K562 (cell line): ENCODE results near the gene NADSYN1. TPM values are rescaled to one million over a fixed set of nuclear protein-coding genes. Genes with fewer than 3 reads are reported as not detected.

ENCODE experiments used
- ATAC-seq: fragments of 200-7000 bp; cut with Tn5 transposase; 3 replicates; pipeline ENCODE4 v1.9.1; 2020; ENCODE audit warnings: moderate library complexity
- BruUV-seq: library from RNA; stranded (reverse); fragments of 400-500 nt; replicated peaks from 2 replicates; lab custom pipeline; 2021; lab: Mats Ljungman, UMichigan
- CTCF ChIA-PET: fragments of 300-600 bp; formaldehyde crosslinking; extraction: SDS; loops from one replicate; lab custom pipeline; 2021; ENCODE audit warnings: low intra/inter-chr PET ratio; lab: Yijun Ruan, JAX
- POLR2A ChIA-PET: fragments of 300-600, 350-650 bp; sonication (Branson Sonifier 250); formaldehyde crosslinking; extraction: SDS; loops from one replicate; lab custom pipeline; 2021; ENCODE audit warnings: antibody characterized with exemption, inconsistent platforms; lab: Yijun Ruan, JAX
- DNase-seq, 4 experiments: peaks; one replicate each; pipeline versions ENCODE4 v3.0.0 to v3.0.0-alpha.2; 2011 to 2018; ENCODE audit warnings: low spot score in 3 of 4, mixed read lengths in 3 of 4; ENCODE audit errors: extremely low read depth in 1 of 4
- FAIRE-seq: peaks from 2 replicates; lab custom pipeline; 2011; peaks lifted over from hg19 to GRCh38; lab: Jason Lieb, UNC
- H2AFZ ChIP-seq: 2 replicates; pipeline ENCODE4 v1.6.0; 2011; ENCODE audit warnings: low read depth, low read length, control low read depth, inconsistent platforms
- H3K27ac ChIP-seq: fragments of 200-600 bp; 3 replicates; pipeline ENCODE4 v1.8.0; 2011; ENCODE audit warnings: low read depth, mild to moderate bottlenecking, control low read depth, inconsistent platforms, low read length, moderate library complexity, mixed read lengths; ENCODE audit errors: extremely low read depth
- H3K27me3 ChIP-seq, 2 experiments: fragments of 300-600 bp in 1 of 2; 2 replicates in 1 of 2; 3 replicates in 1 of 2; pipeline versions ENCODE4 v1.6.0 to v1.8.0; 2011; ENCODE audit warnings: inconsistent platforms in 2 of 2, low read length in 2 of 2, mild to moderate bottlenecking in 1 of 2, mixed read lengths in 1 of 2, moderate library complexity in 1 of 2; ENCODE audit not compliant: control insufficient read depth in 2 of 2, insufficient read depth in 2 of 2
- H3K36me3 ChIP-seq: fragments of 300-600 bp; 3 replicates; pipeline ENCODE4 v1.8.0; 2011; ENCODE audit warnings: mild to moderate bottlenecking, low read length, inconsistent platforms; ENCODE audit not compliant: control insufficient read depth, insufficient read depth
- H3K4me1 ChIP-seq, 2 experiments: fragments of 200-600 bp in 1 of 2; replicated peaks in 1 of 2; 2 replicates in 1 of 2; 3 replicates in 1 of 2; pipeline versions ENCODE4 v1.5.1 to v1.8.0; 2011; ENCODE audit warnings: inconsistent platforms in 2 of 2, low read length in 2 of 2, mild to moderate bottlenecking in 1 of 2, mixed read lengths in 1 of 2, moderate library complexity in 1 of 2; ENCODE audit not compliant: control insufficient read depth in 2 of 2, insufficient read depth in 2 of 2
- H3K4me2 ChIP-seq: 2 replicates; pipeline ENCODE4 v1.6.1; 2011; ENCODE audit warnings: low read length, control low read depth, inconsistent platforms, mixed read lengths; ENCODE audit not compliant: insufficient read depth
- H3K4me3 ChIP-seq: fragments of 200-600 bp; sonication (generic), shearing (Covaris generic); 2 replicates; pipeline ENCODE4 v1.5.1; 2016; ENCODE audit warnings: control low read depth, inconsistent platforms
- H3K79me2 ChIP-seq: fragments of 200-600 bp; 3 replicates; pipeline ENCODE4 v1.8.0; 2011; ENCODE audit warnings: low read length, inconsistent platforms; ENCODE audit not compliant: control insufficient read depth, insufficient read depth
- H3K9ac ChIP-seq, 2 experiments: 2 replicates each; pipeline versions ENCODE4 v1.6.0 to v1.6.1; 2011; ENCODE audit warnings: low read depth in 2 of 2, low read length in 2 of 2, control low read depth in 1 of 2, inconsistent platforms in 1 of 2, mild to moderate bottlenecking in 1 of 2, mixed read lengths in 1 of 2; ENCODE audit not compliant: insufficient read depth in 1 of 2
- H3K9me1 ChIP-seq: one replicate; pipeline ENCODE4 v1.6.0; 2011; ENCODE audit warnings: inconsistent platforms, mild to moderate bottlenecking, low read length, moderate library complexity; ENCODE audit not compliant: control insufficient read depth, insufficient read depth
- H3K9me3 ChIP-seq: replicated peaks from 2 replicates; pipeline ENCODE4 v1.5.1; 2011; ENCODE audit warnings: low read depth, low read length, inconsistent platforms; ENCODE audit not compliant: control insufficient read depth, insufficient read depth
- H4K20me1 ChIP-seq: replicated peaks from 2 replicates; pipeline ENCODE4 v1.6.1; 2011; ENCODE audit warnings: low read length, inconsistent platforms, mixed read lengths; ENCODE audit not compliant: control insufficient read depth, insufficient read depth
- GABPB1 ChIP-seq: sonication (generic); formaldehyde crosslinking; IDR thresholded peaks from 2 replicates; pipeline ENCODE4 v1.8.0; 2022; ENCODE audit warnings: mild to moderate bottlenecking, missing genetic modification reagents
- ILK ChIP-seq: fragments of 450-650 bp; IDR thresholded peaks from 2 replicates; pipeline ENCODE4 v1.6.1; 2016; ENCODE audit warnings: missing genetic modification characterization, low read depth, mild to moderate bottlenecking, missing compliant biosample characterization, moderate library complexity, borderline replicate concordance
- POU5F1 ChIP-seq: fragments of 150-350 bp; IDR thresholded peaks from 2 replicates; pipeline ENCODE4 v1.6.1; 2014; ENCODE audit warnings: borderline replicate concordance, low read length, low read depth, mild to moderate bottlenecking; ENCODE audit not compliant: partially characterized antibody
- PRPF4 ChIP-seq: fragments of 200-400 bp; formaldehyde crosslinking; IDR thresholded peaks from one replicate; pipeline ENCODE4 v1.6.1; 2017; ENCODE audit warnings: low read length, low read depth, mild to moderate bottlenecking; ENCODE audit not compliant: insufficient read depth, poor library complexity, severe bottlenecking
- SP1 ChIP-seq: sonication (generic); formaldehyde crosslinking; IDR thresholded peaks from 2 replicates; pipeline ENCODE4 v1.8.1; 2022; ENCODE audit warnings: mild to moderate bottlenecking, missing genetic modification reagents
- TRIM28 ChIP-seq: fragments of 450-650 bp; IDR thresholded peaks from 2 replicates; pipeline ENCODE4 v1.6.1; 2017
- ZNF354B ChIP-seq: fragments of 250-450 bp; sonication (Bioruptor Pico); IDR thresholded peaks from 2 replicates; pipeline ENCODE4 v1.4.0; 2020
- ZNF830 ChIP-seq: fragments of 250-450 bp; sonication (Bioruptor Pico); IDR thresholded peaks from 2 replicates; pipeline ENCODE4 v1.5.0; 2021; ENCODE audit warnings: mild to moderate bottlenecking
- WGBS: fragments of 100-300 bp; shearing (Covaris generic); methylation state at CpG from one replicate; pipeline ENCODE4 v1.1.6; 2016; ENCODE audit warnings: low coverage, mixed read lengths; ENCODE audit not compliant: insufficient coverage; ENCODE audit errors: missing lambda C conversion rate; 5-methylcytosine and 5-hydroxymethylcytosine counted together
- in situ Hi-C: fragments of 300-500 bp; cut with MboI; formaldehyde crosslinking; loops from 4 replicates; pipeline ENCODE4 v1.15.0; 2018; ENCODE audit warnings: inconsistent platforms, mixed read lengths
- intact Hi-C: fragments of 100-400 bp; cut with micrococcal nuclease; formaldehyde crosslinking; loops from 2 replicates; pipeline ENCODE4 v1.14.2; 2022
- polyA plus RNA-seq, 8 experiments: library from polyadenylated mRNA; depleted of rRNA in 4 of 8; stranded (reverse) in 5 of 8; unstranded in 3 of 8; fragments of >200 nt; fragmentation: Nextera tagmentation in 2 of 8; fragmentation: Illumina TruSeq in 1 of 8; extraction: Ambion mirVana in 2 of 8; extraction: Trizol in 1 of 8; gene quantifications; 2 replicates each; pipeline versions ENCODE4 v1.2.1 to v1.2.3, GENCODE V29; 2011 to 2014; ENCODE audit warnings: inconsistent platforms in 1 of 8, missing spikeins in 1 of 8
- total RNA-seq, 7 experiments: library from RNA; depleted of rRNA in 6 of 7; stranded (reverse); fragments of >200 nt in 6 of 7; fragmentation: Illumina TruSeq in 2 of 7; extraction: Trizol in 2 of 7; gene quantifications; 2 replicates each; pipeline versions ENCODE4 v1.2.1 to v1.2.3, GENCODE V29; 2011 to 2021; ENCODE audit warnings: low replicate concordance in 1 of 7
- TF ChIP-seq, protein P1 (sequence below): fragments of 450-650 bp; formaldehyde crosslinking; IDR thresholded peaks from 2 replicates; pipeline ENCODE4 v1.4.0; 2020; ENCODE audit warnings: mild to moderate bottlenecking
- TF ChIP-seq, protein P2 (sequence below): sonication (generic); IDR thresholded peaks from 2 replicates; pipeline ENCODE4 v1.6.1; 2016
- TF ChIP-seq, protein P3 (sequence below): fragments of 250-450 bp; sonication (Bioruptor Pico); IDR thresholded peaks from 2 replicates; pipeline ENCODE4 v1.5.0; 2020; ENCODE audit warnings: mild to moderate bottlenecking, borderline replicate concordance
- TF ChIP-seq, protein P4 (sequence below): conservative IDR thresholded peaks from 2 replicates; pipeline ENCODE4 v1.6.1; 2011; ENCODE audit warnings: low read depth, mild to moderate bottlenecking, low read length; ENCODE audit not compliant: control insufficient read depth

The NADSYN1 gene
- total and polyA plus RNA-seq, 9 of the 15 experiments (the other 6 are each of a cell fraction or from before 2014, with no cell fraction given), result 12.7 to 57.3 (median 42.1) TPM

DNA sequence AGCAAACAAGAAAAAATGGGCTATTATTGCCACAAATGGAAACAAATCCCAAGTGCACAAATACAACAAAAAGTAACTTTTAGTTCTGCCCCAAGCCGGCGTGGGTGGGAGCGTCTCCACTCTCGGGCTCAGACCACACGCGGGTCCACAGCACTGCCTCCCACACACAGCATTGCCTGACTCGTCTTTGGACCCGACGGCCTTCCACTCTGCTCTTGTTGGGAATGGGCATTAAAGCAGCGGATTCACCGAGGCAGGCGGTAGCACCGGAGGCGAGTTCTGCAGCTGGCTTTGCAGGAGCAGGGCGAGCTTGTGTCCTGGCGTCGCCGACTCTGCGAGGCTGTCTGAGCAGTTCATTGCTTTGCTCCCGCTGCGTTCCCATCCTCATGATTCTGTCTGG, 23.0 kb downstream of the NADSYN1 start:
- ChIA-PET CTCF (no interaction called here), POLR2A (interaction anchor here (0.9 kb wide), 1 partner anchor 70 kb away, joined by 4 read pairs; no protein-coding TSS in a partner anchor)
- intact Hi-C loops, result no loop called here
- WGBS, result 89% methylated on average over 21 of the region's 21 CpGs
- TF ChIP-seq, protein P1, sequence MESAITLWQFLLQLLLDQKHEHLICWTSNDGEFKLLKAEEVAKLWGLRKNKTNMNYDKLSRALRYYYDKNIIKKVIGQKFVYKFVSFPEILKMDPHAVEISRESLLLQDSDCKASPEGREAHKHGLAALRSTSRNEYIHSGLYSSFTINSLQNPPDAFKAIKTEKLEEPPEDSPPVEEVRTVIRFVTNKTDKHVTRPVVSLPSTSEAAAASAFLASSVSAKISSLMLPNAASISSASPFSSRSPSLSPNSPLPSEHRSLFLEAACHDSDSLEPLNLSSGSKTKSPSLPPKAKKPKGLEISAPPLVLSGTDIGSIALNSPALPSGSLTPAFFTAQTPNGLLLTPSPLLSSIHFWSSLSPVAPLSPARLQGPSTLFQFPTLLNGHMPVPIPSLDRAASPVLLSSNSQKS (CRISPR knock-in tag), result no peak
- TF ChIP-seq, protein P2, sequence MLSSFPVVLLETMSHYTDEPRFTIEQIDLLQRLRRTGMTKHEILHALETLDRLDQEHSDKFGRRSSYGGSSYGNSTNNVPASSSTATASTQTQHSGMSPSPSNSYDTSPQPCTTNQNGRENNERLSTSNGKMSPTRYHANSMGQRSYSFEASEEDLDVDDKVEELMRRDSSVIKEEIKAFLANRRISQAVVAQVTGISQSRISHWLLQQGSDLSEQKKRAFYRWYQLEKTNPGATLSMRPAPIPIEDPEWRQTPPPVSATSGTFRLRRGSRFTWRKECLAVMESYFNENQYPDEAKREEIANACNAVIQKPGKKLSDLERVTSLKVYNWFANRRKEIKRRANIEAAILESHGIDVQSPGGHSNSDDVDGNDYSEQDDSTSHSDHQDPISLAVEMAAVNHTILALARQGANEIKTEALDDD, result no peak
- TF ChIP-seq, protein P3, sequence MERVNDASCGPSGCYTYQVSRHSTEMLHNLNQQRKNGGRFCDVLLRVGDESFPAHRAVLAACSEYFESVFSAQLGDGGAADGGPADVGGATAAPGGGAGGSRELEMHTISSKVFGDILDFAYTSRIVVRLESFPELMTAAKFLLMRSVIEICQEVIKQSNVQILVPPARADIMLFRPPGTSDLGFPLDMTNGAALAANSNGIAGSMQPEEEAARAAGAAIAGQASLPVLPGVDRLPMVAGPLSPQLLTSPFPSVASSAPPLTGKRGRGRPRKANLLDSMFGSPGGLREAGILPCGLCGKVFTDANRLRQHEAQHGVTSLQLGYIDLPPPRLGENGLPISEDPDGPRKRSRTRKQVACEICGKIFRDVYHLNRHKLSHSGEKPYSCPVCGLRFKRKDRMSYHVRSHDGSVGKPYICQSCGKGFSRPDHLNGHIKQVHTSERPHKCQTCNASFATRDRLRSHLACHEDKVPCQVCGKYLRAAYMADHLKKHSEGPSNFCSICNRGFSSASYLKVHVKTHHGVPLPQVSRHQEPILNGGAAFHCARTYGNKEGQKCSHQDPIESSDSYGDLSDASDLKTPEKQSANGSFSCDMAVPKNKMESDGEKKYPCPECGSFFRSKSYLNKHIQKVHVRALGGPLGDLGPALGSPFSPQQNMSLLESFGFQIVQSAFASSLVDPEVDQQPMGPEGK (CRISPR knock-in tag), result no peak
- TF ChIP-seq SP1 (CRISPR knock-in tag), result no peak
- no peak for TF ChIP-seq PRPF4
- TF ChIP-seq, protein P4, sequence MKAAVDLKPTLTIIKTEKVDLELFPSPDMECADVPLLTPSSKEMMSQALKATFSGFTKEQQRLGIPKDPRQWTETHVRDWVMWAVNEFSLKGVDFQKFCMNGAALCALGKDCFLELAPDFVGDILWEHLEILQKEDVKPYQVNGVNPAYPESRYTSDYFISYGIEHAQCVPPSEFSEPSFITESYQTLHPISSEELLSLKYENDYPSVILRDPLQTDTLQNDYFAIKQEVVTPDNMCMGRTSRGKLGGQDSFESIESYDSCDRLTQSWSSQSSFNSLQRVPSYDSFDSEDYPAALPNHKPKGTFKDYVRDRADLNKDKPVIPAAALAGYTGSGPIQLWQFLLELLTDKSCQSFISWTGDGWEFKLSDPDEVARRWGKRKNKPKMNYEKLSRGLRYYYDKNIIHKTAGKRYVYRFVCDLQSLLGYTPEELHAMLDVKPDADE, result no peak
- TF ChIP-seq GABPB1 (CRISPR knock-in tag), result no peak
- TF ChIP-seq ZNF830 (CRISPR knock-in tag), result no peak
- TF ChIP-seq POU5F1, result no peak
- TF ChIP-seq ZNF354B (CRISPR knock-in tag), result no peak
- TF ChIP-seq ILK, result no peak
- no peak for TF ChIP-seq TRIM28
- no peaks in the 10 kb centered on the region for H3K9me3 ChIP-seq
- no peaks in the 10 kb centered on the region for H3K27me3 ChIP-seq
- H3K4me2 ChIP-seq, result no peak overlapping the region
- H4K20me1 ChIP-seq, result no peaks in the 10 kb centered on the region
- DNase-seq, result no peak
- H3K4me3 ChIP-seq, result no peak overlapping the region
- H3K79me2 ChIP-seq, result no peaks in the 10 kb centered on the region
- H3K36me3 ChIP-seq, result peaks cover 68% of the 10 kb centered on the region; the same call in 2 of the 3 replicates
- BruUV-seq, result no TSS peak
- H3K9me1 ChIP-seq, result no peaks in the 10 kb centered on the region
- H3K27ac ChIP-seq, result no peak overlapping the region
- H3K4me1 ChIP-seq, result peaks cover 0 to 12% of the 10 kb centered on the region in 2 experiments; a peak in 3 of 5 replicates
- in situ Hi-C loops, result no loop called here
- FAIRE-seq, result no peak
- H2AFZ ChIP-seq, result no peak overlapping the region
- ATAC-seq, result no peak
- H3K9ac ChIP-seq, result no peak overlapping the region
